Left renal cortex interstitium (tissue), 4 donors: ENCODE results near the gene FANCE. TPM values are rescaled to one million over a fixed set of nuclear protein-coding genes. Genes with fewer than 3 reads are reported as not detected.
"Not testable (repeated sequence)": the region's sequence is repeated elsewhere in the genome, so short reads cannot be mapped to it uniquely, and the experiment has no call there.

ENCODE experiments used
- DNase-seq, 4 donors: peaks; one replicate each; pipeline ENCODE4 v3.0.0-alpha.2; 2013; ENCODE audit warnings: low read depth in 4 of 4, low spot score in 2 of 4, missing footprints in 1 of 4
- polyA plus RNA-seq, 4 donors: library from polyadenylated mRNA; unstranded; fragments of 120-200 nt; gene quantifications; one replicate each; pipeline ENCODE4 v1.2.1, GENCODE V29; 2013; ENCODE audit not compliant: insufficient read length in 4 of 4

The FANCE gene
- polyA plus RNA-seq, 4 donors: 9.6 to 12.4 (median 11.3) TPM

DNA sequence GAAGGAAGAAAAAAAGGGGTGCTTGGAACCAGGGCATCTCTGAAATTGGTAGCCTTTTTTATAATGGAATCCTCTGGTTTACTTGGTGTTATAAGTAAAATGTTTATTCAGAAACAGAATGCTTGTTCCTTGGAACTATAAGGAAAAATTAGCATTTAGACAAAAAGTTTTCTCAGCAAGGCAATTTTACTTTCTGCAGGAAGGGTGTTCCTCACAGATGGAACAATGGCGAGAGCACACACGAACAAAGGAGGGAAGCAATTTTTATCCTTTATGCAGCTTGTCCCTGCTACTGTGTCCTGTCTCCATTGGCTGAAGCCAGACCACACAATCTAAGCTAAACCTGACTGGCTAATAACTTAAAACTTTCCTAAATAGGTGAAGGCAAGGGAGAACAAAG, 22.7 kb upstream of the FANCE start:
- no peak for DNase-seq

DNA sequence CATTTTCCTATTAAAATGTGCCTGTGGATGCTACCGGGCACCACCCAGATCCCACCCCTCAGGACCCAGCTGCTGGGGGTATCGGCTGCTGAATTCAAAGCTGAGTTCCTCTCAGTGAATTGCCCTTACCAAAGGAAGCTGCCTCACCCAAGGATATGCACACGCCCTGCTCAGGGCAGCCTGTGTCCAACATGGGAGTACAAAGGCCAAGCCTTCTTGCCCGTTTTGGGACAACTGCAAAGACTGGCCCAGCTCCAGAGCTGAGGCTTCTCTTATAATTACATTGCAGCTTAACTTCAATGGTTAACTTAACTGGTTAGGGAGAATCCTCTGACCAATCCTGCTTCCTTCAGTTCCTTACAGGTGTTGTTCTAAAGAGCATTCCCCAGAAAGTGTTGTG, 19.8 kb upstream of the FANCE start:
- DNase-seq: no peak

DNA sequence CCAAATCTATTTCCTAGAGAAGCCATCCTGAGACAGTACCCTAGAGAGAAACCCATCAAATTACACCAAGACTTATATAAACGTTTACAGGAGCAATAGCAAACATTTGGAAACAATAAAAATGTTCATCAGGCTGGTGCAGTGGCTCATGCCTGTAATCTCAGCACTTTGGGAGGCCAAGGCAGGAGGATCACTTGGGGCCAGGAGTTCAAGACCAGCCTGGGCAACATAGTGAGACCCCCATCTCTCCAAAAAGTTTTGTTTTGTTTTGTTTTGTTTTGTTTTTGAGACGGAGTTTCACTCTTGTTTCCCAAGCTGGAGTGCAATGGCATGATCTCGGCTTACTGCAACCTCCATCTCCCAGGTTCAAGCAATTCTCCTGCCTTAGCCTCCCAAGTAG, 19.4 kb upstream of the FANCE start:
- DNase-seq: not testable (repeated sequence)

DNA sequence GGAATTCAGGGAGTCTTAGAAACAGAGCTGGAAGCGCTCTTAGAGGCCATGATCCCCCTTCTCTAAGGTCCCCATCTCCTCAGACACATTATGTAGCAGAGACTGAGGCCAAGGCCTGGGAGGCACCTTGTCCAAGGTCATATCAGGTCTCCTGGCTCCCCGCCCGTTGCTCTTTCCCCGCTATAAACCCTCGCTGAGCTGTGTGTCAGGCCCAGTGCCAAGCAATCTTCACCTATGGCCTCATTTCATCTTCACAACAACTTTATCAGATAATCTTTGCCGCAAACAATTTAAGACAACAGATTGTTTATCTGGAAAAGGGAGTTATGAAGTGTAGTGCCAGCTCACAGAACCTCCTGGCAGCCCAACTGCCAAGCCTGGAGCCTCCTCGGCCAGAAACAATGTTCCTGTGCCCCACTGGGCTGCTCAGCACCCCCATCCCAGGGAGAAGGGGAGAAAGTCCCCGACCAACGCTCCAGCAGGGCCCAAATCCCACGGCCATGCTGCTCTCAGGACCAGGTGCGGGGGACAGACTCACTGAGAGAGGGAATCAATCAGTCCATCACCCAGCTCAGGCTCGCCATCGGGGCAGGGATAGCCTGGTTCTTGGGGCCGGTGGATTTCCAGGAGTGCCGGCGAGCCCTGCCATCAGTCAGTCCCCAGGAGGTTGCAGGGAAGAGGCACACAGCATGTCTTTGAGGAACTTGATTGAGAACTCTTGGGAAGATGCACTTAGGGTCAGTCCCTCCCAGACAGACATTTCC, 16.9 kb upstream of the FANCE start:
- DNase-seq: no peak

DNA sequence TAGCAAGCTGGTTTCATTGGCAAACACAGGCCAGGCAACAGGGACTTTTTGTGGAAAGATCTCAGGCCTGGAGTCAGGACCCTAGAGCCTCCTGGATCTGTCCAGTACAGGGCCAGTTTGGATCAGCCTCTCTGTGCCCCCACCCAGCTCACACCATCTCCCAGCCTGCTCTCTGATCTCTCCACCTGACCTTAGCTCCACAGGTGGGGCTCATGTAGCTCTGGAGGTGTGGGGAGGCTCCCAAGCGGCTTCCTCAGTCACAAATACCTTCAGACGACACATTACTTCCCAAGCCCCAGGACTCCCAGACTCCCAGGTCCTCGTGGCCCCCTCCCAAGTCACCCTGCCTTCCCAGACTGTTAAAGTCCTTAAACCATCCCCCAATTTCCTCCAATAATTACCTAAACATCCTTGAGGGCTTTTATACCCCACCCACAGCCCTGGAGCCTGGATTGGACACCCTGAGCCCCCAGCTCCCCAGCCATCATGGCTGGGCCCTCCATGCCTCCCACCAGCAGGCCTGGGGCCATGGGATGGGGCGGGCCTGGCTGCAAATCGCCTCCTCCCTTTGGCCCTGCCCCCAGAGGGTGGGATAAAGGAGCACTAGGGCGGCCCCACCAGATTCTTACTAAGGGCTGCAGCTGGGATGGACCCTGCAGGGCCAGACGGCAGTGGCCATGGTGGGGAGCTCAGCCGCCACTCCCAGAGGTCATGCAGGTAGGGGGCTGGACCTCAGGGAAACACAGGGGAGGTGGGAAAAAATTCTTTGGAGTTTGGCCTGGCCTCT, 15.9 kb upstream of the FANCE start:
- no peak for DNase-seq

DNA sequence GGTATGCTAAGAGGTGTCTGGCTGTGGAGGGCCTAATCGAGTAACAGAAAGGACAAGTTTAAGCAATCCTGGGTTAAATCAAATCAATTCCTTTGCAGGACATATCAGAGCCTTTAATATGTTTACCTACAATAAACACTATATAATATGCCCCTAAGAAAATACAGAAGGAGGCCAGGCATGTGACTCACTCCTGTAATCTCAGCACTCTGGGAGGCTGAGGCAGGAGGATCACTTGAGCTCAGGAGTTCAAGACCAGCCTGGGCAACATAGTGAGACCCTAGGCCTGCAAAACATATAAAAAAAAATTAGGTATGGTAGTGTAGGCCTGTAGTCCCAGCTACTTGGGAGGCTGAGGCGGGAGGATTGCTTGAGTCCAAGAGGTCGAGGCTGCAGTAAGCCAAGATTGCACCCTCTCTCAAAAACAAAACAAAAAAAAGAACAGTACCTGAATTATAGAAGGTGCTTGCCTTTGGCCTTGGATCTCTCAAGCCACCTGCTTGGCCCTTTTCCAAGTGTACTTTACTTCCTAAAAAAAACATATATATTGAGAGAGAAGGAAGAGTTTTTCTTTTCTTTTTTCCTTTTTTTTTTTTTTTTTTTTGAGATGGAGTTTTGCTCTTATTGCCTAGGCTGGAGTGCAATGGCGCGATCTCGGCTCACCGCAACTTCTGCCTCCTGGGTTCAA, 13.6 kb upstream of the FANCE start:
- not testable (repeated sequence) for DNase-seq

DNA sequence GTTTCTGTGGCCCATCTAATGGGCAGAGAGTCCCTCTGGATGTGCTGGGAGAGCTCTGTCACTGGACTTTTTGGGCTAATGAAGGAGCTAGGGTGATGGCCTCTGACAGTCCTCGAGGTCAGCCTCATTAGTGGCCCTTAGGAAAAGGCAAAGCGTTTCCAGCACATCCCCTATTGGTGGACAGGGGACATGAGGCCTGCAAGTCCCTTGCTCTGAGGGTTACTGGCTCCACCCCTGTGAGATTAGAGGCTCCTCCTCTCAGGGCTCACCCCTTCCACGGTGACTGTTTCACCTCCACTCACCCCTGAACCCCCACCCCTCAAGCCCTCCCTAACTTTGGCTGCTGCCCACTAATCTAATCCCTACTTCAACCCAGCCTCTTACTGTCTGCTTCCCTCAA, 12.8 kb upstream of the FANCE start:
- no peak for DNase-seq

DNA sequence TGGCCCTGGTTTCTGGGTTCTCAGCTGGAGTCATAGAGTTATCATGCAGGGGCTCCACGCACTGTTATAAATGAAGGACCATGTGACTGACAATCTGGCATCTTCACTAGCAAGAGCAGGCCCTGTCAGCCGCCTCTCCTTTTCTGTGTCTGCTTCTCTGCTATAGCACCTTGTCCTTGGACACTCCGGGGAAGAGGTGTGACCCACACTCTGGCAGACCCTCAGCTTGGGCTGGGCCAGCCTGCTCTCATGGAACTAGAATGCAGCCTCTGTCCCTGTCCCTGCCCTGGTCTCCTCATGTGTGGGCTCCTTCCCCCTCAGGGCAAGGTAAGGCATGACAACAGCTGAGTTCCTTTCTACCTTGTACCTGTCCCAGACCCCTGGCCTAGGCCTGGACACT, 10.9 kb upstream of the FANCE start:
- DNase-seq: no peak

DNA sequence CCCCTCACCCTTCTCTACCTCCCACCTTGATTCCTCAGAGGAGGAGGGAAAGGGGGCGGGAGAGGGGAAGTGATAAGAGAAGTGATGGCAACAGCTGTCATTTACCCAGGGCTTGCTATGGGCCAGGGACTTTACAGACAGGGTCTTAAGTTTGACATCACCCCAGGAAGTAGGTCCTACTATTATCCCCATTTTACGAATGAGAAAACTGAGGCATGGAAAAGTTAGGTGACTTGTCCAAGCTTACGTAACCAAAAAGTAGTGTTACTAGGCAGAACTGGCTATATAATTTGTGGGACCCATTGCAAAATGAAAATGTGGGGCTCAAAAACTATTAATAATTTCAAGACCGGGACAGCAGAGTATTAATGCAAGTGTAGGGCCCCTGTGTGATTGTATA, 10.5 kb upstream of the FANCE start:
- no peak for DNase-seq

DNA sequence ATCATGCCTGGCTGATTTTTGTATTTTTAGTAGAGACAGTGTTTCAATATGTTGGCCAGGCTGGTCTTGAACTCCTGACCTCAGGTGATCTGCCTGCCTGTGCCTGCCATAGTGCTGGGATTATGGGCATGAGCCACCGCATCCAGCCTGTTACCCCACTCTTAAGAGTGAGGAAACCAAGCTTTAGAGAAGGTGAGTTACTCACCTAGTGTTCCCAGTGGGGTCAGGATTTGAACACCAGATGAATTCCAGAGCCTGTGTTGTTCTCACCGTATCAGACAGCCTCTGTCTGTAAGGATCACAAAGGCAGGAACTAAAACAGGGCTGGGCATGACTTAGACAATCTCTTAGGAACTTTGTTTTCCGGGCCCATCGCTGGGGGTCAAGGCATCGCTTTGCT, 9.4 kb upstream of the FANCE start:
- DNase-seq: no peak

DNA sequence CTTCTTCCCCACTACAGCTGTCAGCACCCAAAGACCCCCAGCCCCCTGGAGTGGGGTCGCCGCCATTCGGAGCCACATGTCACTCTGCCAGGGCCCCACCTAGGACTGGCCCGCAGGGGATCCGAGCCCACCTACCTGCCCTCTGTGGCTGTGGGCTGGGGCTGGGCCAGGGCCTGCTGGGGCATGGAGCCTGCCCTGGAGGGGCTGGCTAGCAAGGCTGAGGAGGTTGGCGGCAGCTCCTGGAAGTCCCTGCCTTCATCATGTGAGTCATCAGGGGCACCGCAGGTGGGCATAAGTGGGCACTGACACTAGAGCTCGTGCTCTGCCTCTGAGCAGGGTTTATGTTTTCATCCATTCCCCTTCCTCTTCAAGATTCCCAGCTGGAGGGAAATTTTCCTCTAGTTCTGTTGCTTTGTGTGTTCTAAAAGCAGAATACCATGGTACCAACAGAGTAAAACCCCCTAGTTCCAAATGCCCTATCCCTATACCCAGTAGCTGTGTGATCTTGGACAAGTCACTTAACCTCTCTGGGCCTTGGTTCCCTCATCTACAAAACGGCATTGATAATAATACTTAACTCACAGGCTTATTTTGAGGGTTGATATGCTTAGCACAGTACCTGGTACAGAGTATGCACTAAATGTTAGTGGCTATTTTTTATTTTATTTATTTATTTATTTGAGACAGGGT, 8.7 kb upstream of the FANCE start:
- DNase-seq: no peak

DNA sequence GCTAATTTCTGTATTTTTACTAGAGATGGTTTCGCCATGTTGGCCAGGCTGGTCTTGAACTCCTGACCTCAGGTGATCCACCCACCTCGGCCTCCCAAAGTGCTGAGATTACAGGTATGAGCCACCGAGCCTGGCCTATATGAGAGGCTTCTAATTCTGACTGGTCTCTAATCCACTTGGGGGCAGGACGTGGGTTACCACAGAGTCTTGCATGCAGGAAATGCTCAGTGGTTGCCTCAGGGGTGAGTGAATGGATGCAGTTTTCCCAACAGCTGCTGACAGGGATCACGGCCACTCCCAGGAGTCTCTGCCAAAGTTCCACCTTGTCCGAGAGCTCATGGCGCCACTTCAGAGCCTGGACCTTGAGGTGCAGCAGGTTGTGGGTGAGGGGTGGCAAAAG, 6.4 kb upstream of the FANCE start:
- DNase-seq: no peak

DNA sequence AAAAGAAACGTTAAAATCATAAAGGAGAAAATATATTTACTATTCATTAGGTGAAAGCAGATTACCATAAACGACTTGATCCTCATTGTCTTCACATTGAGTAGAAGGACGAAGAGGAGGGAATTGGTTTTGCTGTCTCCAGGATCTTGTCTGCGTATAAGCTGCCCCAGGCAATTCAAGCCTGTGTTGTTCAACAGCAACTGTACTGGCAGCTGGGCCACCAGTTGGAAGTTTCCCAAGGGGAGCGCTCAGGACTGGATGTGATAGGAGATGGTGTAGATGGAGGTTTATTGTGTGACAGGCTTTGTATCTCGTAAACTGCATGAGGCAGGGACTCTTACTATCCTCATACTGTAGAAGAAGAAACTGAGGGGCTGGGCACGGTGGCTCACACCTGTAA, 3.9 kb upstream of the FANCE start:
- DNase-seq: no peak

DNA sequence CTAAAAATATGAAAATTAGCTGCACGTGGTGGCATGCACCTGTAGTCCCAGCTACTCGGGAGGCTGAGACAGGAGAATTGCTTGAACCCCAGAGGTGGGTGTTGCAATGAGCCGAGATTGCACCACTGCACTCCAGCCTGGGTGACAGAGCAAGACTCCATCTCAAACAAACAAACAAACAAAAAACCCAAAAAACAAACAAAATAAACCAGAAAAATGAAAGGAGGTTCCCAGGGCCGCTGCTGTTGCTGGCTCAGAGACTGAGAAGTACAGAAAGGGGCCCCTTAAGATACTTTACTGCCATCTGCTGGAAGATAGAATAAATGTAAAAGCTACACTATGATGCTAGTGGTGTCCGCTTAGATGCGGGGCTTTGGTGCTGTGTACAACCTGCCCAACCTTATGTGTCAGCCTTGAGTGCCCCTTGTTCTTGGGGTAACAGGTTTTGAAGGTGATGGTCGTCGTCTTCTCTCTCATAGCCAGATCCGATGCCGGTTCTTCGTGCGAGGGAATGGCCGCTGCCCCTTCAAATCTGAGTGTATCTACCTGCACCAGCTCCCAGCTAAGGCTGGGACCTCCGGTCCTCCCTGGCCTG, 2.8 kb upstream of the FANCE start:
- DNase-seq: peak in 1 of 4 donors; percentile 62

DNA sequence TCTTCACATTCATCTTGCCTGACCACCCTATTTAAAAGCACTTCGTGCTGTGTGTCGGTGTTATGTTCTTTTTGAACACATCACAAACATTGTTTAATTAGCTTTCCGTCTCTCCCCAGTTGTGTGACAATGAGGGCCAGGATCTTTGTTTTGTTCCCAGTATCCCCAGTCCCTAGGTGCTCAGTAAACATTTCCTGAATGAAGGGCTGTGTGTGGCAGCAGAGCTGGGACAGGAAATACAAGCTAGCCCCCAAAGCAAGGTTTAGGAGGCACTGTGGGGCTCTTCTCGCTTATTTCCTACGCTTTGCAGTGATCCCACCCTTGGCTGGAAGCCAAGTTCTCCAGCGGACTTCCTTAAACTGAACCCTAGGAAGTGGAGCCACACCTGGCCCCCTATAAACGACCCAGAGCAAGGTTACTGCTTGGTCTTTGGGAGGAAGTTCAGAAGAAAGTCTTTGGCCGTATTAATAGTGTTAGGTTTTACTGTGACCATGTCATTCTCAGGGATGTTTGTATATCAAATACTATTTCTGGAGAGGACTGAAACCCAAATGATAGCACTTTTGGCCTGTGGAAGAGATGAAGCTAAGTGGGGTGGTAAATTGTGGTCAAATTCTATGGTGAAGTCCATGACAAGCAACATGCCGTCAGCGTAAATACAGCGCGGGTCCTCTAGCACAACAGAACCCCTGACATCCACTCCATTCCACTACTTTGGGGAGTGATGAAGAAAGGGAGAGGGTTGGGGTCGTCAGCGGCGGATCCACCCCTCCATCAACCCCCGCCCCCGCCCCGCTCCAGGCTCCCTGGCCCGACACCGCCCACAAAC, 570 bp upstream of the FANCE start:
- DNase-seq: no peak

DNA sequence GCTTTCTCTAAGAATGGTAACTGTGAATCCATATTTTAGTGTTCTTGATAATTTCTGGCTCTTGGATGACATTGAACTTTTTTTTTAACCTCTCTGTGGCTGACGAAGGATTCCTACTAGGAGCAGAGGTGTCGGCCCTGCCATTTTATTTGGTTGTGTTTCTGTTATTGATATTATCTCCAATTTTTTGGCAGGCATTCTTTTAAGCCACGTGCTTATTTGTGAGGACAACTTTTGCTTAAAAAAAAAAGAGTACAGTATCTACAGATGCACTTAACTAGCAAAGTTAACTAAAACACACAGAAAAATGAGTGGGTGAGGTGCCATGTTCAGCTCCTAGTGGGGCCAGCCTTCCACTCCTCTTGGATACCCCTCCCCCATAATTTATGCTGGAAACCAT, 1.1 kb downstream of the FANCE start:
- no peak for DNase-seq

DNA sequence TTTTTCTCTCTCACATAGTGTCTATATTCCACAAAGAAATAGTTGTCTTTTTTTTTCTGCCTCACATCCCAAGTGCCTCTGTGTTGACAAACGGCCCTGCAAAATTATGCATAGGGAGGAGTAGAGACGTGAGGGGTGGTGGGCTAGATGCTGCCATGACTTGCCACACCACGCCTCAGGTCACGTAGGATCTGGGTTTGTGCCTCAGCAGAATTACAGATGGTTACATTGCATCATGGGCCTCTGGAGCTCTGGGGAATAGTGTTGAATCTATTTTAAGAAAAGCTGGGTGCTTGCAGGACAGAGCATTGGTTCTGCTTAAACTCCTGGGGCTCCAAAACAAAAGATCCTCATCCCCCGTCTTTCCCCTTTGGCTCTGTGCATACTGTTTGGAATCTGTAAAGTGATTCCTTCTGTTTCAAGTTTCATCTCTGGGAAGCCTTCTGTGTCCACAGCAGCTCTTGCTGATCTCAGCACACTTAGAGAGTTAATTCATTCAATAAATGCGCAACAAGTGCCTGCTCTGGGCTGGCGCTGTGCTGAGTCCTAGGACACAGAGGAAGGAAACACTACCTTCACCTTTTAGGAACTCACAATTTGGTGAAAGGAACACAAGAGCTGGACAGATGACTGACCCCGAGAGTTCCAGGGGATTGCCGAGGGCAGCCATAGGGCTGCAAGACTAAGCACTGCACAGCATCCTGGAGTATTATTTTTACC, 2.4 kb downstream of the FANCE start:
- no peak for DNase-seq

DNA sequence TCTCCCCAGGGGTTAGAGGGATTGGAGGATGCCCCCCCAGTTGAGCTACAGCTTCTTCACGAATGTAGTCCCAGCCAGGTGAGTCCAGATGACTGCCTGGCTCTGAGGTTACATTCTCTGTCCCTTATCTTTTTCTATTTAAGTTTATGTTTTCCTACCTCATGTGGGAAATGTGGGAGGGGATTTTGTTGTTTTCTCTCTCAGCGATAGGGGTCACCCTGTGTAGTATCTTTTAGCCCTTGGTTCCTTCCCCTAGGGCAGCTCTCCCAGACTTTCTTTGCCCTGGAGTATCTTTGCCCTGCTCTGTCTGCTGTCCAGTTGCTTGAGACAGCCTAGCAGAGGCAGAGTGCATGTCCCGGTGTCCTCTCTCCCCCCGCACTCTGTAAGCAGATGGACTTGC, 5.8 kb downstream of the FANCE start:
- no peak for DNase-seq

DNA sequence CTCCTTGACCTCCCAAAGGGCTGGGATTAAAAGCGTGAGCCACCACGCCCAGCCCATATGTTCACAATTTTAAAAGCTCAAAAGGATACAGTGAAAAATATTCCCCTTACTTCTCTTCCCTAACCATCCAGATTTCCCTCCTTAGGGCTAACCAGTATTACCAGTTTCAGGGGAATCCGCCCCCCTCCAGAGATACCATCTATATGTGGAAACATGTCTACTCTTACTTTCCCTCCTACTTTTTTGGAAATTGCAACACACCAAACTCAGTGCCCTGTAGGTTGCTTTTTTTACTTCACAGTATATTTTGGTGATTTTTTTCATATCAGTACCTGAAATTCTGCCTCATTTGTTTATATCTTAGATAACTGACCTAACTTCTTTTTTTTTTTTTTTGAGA, 9.1 kb downstream of the FANCE start:
- no peak for DNase-seq
